Large intestine (tissue), 3 donors: ENCODE data around the gene DNHD1. TPM values are rescaled to one million over a fixed set of nuclear protein-coding genes. Genes with fewer than 3 reads are reported as not detected.

Experiments used
- DNase-seq, 2 donors: peaks; one replicate each; pipeline versions ENCODE4 v3.0.0 to v3.0.0-alpha.2; 2013
- H3K27ac ChIP-seq: one replicate; pipeline ENCODE4 v1.5.1; 2013; ENCODE audit warnings: low read length
- H3K27me3 ChIP-seq: 2 replicates; pipeline ENCODE4 v1.6.1; 2013; ENCODE audit warnings: low read length; ENCODE audit not compliant: control insufficient read depth, insufficient read depth
- H3K36me3 ChIP-seq: 2 replicates; pipeline ENCODE4 v1.6.1; 2013; ENCODE audit warnings: low read length; ENCODE audit not compliant: control insufficient read depth, insufficient read depth
- H3K4me1 ChIP-seq: one replicate; pipeline ENCODE4 v1.6.1; 2013; ENCODE audit warnings: low read length; ENCODE audit not compliant: control insufficient read depth, insufficient read depth
- H3K4me3 ChIP-seq: one replicate; pipeline ENCODE4 v1.5.1; 2013; ENCODE audit warnings: low read length
- H3K9me3 ChIP-seq: one replicate; pipeline ENCODE4 v1.6.1; 2013; ENCODE audit warnings: mild to moderate bottlenecking, low read depth, low read length, moderate library complexity; ENCODE audit not compliant: control insufficient read depth
- WGBS: methylation state at CpG from one replicate; pipeline ENCODE4 v1.1.5; 2013; ENCODE audit warnings: low lambda C conversion rate; ENCODE audit not compliant: insufficient coverage; 5-methylcytosine and 5-hydroxymethylcytosine counted together
- polyA plus RNA-seq: library from polyadenylated mRNA; unstranded; fragments of 120-200 nt; gene quantifications from one replicate; pipeline ENCODE4 v1.2.1, GENCODE V29; 2013

The DNHD1 gene
- polyA plus RNA-seq, 1 donor = 12.2 TPM

GRCh38 chr11:6620636-6621035 lies 123.6 kb downstream of the DNHD1 start:
- no CpG with 5 or more reads among the region's 1 CpG for WGBS

More at GRCh38 chr11:6620636-6621035, 123.6 kb downstream of the DNHD1 start:
- H3K27ac ChIP-seq = no peak overlapping the region
- peaks cover 23% of the 10 kb centered on the region for H3K4me1 ChIP-seq
- no peaks in the 10 kb centered on the region for H3K27me3 ChIP-seq
- no peak overlapping the region for H3K4me3 ChIP-seq
- DNase-seq = no peak
- H3K9me3 ChIP-seq = no peaks in the 10 kb centered on the region
- peaks cover 41% of the 10 kb centered on the region for H3K36me3 ChIP-seq

Other genes with a start within 250 kb of the DNHD1 start
- gene CCKBR, start 237.4 kb upstream of the DNHD1 start, polyA plus RNA-seq = 0.55 TPM
- gene CAVIN3, start 176.8 kb upstream of the DNHD1 start, polyA plus RNA-seq = 16.4 TPM
- gene SMPD1, start 106.8 kb upstream of the DNHD1 start, polyA plus RNA-seq = 31.8 TPM
- 27.6 TPM for gene APBB1, start 78.2 kb upstream of the DNHD1 start, polyA plus RNA-seq
- 3.0 TPM for gene HPX, start 56.3 kb upstream of the DNHD1 start, polyA plus RNA-seq
- 37.8 TPM for gene TRIM3, start 23.3 kb upstream of the DNHD1 start, polyA plus RNA-seq
- 68.0 TPM for gene ARFIP2, start 15.9 kb upstream of the DNHD1 start, polyA plus RNA-seq
- 40.7 TPM for gene TIMM10B, start 15.8 kb upstream of the DNHD1 start, polyA plus RNA-seq
- 28.5 TPM for gene RRP8, start 106.3 kb downstream of the DNHD1 start, polyA plus RNA-seq
- gene ILK, start 106.5 kb downstream of the DNHD1 start, polyA plus RNA-seq = 133 TPM
- gene TAF10, start 114.9 kb downstream of the DNHD1 start, polyA plus RNA-seq = 91.0 TPM
- gene TPP1, start 122.1 kb downstream of the DNHD1 start, polyA plus RNA-seq = 310 TPM
- gene DCHS1, start 158.5 kb downstream of the DNHD1 start, polyA plus RNA-seq = 17.1 TPM
- 58.3 TPM for gene MRPL17, start 186.1 kb downstream of the DNHD1 start, polyA plus RNA-seq